Body of pancreas (tissue), 4 donors: ENCODE results near the gene ZNF768. TPM values are rescaled to one million over a fixed set of nuclear protein-coding genes. Genes with fewer than 3 reads are reported as not detected.
A peak's percentile ranks its signal among the peaks of the same experiment; 100 is the strongest.

Experiments
- ATAC-seq: fragments of 150-250 bp; one replicate; pipeline ENCODE4 v1.9.1; 2016
- DNase-seq, 4 donors: peaks; one replicate each; pipeline ENCODE4 v3.0.0-alpha.2; 2019
- H3K27ac ChIP-seq, 4 donors: fragments of 200-600 bp; sonication (generic); 1 replicate in 3 of 4; 2 replicates in 1 of 4; pipeline versions ENCODE4 v1.5.1 to v1.6.1; 2016 to 2019; ENCODE audit warnings: mild to moderate bottlenecking in 1 of 4, mixed read lengths in 1 of 4, moderate library complexity in 1 of 4
- H3K27me3 ChIP-seq, 2 donors: fragments of 200-600 bp; sonication (generic); one replicate each; pipeline ENCODE4 v1.6.0; 2016; ENCODE audit warnings: mild to moderate bottlenecking in 1 of 2
- H3K36me3 ChIP-seq, 2 donors: fragments of 200-600 bp; sonication (generic); replicated peaks in 1 of 2; 2 replicates each; pipeline ENCODE4 v1.5.1; 2016; ENCODE audit warnings: low read depth in 2 of 2; ENCODE audit not compliant: insufficient read depth in 1 of 2
- H3K4me1 ChIP-seq: fragments of 200-600 bp; sonication (generic); one replicate; pipeline ENCODE4 v1.6.0; 2016
- H3K4me3 ChIP-seq, 2 donors: fragments of 200-600 bp; sonication (generic); 1 replicate in 1 of 2; 2 replicates in 1 of 2; pipeline ENCODE4 v1.5.1; 2016 to 2019
- H3K9me3 ChIP-seq, 3 donors: fragments of 200-600 bp; sonication (generic); 1 replicate in 2 of 3; 2 replicates in 1 of 3; pipeline ENCODE4 v1.5.1; 2016
- POLR2A ChIP-seq, 3 donors: fragments of 450-650 bp; IDR thresholded peaks; one replicate each; pipeline ENCODE4 v1.6.1; 2016; ENCODE audit warnings: antibody characterized with exemption in 3 of 3, mild to moderate bottlenecking in 2 of 3
- WGBS, 2 donors: methylation state at CpG; one replicate each; pipeline ENCODE4 v1.1.5; 2017; 5-methylcytosine and 5-hydroxymethylcytosine counted together
- intact Hi-C: fragments of 100-400 bp; cut with DNase I; formaldehyde crosslinking; loops from one replicate; pipeline ENCODE4 v1.15.1; 2023
- total RNA-seq, 2 donors: library from RNA; depleted of rRNA; stranded (reverse); fragments of >200 nt; gene quantifications; one replicate each; pipeline ENCODE4 v1.1.0, GENCODE V29; 2016
- TF ChIP-seq, protein P1 (sequence below), 7 experiments: fragments of 450-650 bp in 4 of 7; fragments of 200-600 bp in 3 of 7; sonication (generic) in 3 of 7; IDR thresholded peaks; one replicate each; pipeline ENCODE4 v1.5.1; 2016 to 2019; ENCODE audit warnings: antibody characterized with exemption in 7 of 7

ZNF768 gene
- total RNA-seq, 2 donors from 2014 or later, result 17.8 to 24.1 TPM

DNA sequence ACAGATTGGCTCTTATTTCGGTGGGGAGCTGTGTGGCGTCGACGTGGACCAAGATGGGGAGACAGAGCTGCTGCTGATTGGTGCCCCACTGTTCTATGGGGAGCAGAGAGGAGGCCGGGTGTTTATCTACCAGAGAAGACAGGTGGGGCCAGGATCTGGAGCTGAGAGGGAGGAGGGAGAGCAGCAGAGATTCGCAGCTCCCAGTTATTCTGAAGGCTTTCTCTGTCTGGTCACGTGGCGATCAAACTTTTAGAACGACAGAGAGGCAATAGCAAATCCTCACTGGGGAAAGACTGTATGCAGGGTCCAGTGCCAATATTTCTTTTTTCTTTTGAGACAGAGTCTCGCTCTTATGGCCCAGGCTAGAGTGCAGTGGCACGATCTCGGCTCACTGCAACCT, 31.7 kb downstream of the ZNF768 start:
- Histone ChIP-seq H3K4me3 (no peak overlapping the region), H3K27ac (no peak overlapping the region), H3K36me3 (no peaks in the 10 kb centered on the region), H3K4me1 (no peaks in the 10 kb centered on the region), H3K27me3 (no peaks in the 10 kb centered on the region), H3K9me3 (no peaks in the 10 kb centered on the region)
- 59 to 64% methylated on average over 12 of the region's 12 CpGs for WGBS, 2 donors
- intact Hi-C loops, result no loop called here
- TF ChIP-seq POLR2A (IDR thresholded peaks at IDR 0.05), result no peak
- TF ChIP-seq, protein P1, sequence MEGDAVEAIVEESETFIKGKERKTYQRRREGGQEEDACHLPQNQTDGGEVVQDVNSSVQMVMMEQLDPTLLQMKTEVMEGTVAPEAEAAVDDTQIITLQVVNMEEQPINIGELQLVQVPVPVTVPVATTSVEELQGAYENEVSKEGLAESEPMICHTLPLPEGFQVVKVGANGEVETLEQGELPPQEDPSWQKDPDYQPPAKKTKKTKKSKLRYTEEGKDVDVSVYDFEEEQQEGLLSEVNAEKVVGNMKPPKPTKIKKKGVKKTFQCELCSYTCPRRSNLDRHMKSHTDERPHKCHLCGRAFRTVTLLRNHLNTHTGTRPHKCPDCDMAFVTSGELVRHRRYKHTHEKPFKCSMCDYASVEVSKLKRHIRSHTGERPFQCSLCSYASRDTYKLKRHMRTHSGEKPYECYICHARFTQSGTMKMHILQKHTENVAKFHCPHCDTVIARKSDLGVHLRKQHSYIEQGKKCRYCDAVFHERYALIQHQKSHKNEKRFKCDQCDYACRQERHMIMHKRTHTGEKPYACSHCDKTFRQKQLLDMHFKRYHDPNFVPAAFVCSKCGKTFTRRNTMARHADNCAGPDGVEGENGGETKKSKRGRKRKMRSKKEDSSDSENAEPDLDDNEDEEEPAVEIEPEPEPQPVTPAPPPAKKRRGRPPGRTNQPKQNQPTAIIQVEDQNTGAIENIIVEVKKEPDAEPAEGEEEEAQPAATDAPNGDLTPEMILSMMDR (IDR thresholded peaks at IDR 0.05), result no peak
- ATAC-seq (no peak), DNase-seq (no peak)

DNA sequence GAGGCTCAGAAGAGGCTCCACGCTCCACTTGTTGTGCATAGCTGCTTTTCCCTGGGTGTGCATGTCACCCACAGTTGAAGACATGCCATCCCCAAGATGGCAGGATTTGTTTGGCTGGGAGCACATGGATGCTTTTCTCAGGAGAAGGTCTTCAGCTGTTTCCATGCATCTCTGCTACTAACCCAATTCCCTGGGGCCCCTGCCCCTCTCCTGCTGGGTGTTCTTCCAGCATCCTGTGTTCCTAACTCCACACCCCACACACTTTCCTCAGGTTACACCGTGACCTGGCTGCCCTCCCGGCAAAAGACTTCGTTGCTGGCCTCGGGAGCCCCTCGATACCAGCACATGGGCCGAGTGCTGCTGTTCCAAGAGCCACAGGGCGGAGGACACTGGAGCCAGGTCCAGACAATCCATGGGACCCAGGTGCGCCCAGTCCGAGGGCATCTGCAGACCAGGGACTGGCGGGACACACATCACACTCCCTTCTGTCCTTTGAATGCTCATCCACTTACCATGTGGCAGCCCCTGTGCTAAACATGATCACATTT, 32.4 kb downstream of the ZNF768 start:
- H3K4me1 ChIP-seq, result no peaks in the 10 kb centered on the region
- WGBS, 2 donors, result 57 to 61% methylated on average over 11 of the region's 11 CpGs
- ATAC-seq (no peak), DNase-seq (no peak)
- no peaks in the 10 kb centered on the region for H3K9me3 ChIP-seq
- no peaks in the 10 kb centered on the region for H3K27me3 ChIP-seq
- no peaks in the 10 kb centered on the region for H3K36me3 ChIP-seq
- intact Hi-C loops, result no loop called here
- TF ChIP-seq POLR2A (IDR thresholded peaks at IDR 0.05), result no peak
- TF ChIP-seq, protein P1 (IDR thresholded peaks at IDR 0.05), result no peak
- H3K4me3 ChIP-seq, result no peak overlapping the region
- H3K27ac ChIP-seq, result no peak overlapping the region

DNA sequence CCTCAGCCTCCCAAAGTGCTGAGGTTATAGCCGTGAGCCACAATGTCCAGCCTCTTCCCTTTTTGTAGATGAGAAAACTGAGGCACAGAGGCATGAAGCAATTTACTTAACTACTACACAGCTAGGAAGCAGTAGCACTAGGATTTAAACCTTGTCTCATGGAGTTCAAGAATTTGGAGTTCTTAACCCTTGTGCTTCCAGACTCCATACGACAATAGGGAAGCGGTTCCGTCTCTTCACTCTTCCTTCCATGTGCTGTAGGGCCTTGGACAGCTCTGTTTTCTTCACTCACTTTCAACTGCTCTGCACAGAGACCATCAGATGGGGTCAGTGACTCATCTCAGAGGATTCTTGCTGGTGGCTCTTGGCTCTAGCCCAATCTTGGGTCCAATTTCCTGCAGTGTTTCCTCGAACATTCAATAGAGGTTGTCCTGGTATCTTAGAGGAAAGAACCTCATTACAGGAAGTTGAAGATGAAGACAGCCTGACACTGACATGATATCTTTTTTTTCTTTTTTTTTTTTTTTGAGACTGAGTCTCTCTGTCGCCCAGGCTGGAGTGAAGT, 34.5 kb downstream of the ZNF768 start:
- intact Hi-C loops, result no loop called here
- no peaks in the 10 kb centered on the region for H3K27me3 ChIP-seq
- no peaks in the 10 kb centered on the region for H3K9me3 ChIP-seq
- DNase-seq, result peak; percentile 11 to 44 (median 29)
- TF ChIP-seq POLR2A (IDR thresholded peaks at IDR 0.05), result no peak
- TF ChIP-seq, protein P1 (IDR thresholded peaks at IDR 0.05), result no peak
- H3K27ac ChIP-seq, result no peak overlapping the region
- WGBS, 2 donors, result 56% methylated on average over 5 to 6 of the region's 6 CpGs
- peak; percentile 38 for ATAC-seq
- no peak overlapping the region for H3K4me3 ChIP-seq
- no peaks in the 10 kb centered on the region for H3K4me1 ChIP-seq
- H3K36me3 ChIP-seq, result no peaks in the 10 kb centered on the region

DNA sequence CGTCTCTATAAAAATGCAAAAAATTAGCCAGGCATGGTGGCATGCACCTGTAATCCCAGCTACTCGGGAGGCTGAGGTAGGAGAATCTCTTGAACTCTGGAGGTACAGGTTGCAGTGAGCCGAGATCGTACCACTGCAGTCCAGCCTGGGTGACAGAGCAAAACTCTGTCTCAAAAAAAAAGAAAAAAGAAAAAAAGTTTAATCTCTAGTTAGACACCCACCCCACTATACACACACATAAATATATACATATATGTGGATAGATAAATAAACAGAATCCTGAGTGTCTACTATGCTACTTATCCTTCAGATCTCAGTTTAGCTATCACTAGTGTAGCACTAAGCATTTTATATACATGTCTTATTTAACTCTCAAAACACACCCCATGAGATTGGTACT, 35.1 kb downstream of the ZNF768 start:
- ATAC-seq (no peak), DNase-seq (no peak)
- Histone ChIP-seq H3K27ac (no peak overlapping the region), H3K9me3 (no peaks in the 10 kb centered on the region), H3K27me3 (no peaks in the 10 kb centered on the region), H3K36me3 (no peaks in the 10 kb centered on the region), H3K4me3 (no peak overlapping the region), H3K4me1 (no peaks in the 10 kb centered on the region)
- TF ChIP-seq POLR2A (IDR thresholded peaks at IDR 0.05), result no peak
- TF ChIP-seq, protein P1 (IDR thresholded peaks at IDR 0.05), result no peak
- WGBS, 2 donors, result 73 to 81% methylated on average over 4 of the region's 4 CpGs
- intact Hi-C loops, result no loop called here

DNA sequence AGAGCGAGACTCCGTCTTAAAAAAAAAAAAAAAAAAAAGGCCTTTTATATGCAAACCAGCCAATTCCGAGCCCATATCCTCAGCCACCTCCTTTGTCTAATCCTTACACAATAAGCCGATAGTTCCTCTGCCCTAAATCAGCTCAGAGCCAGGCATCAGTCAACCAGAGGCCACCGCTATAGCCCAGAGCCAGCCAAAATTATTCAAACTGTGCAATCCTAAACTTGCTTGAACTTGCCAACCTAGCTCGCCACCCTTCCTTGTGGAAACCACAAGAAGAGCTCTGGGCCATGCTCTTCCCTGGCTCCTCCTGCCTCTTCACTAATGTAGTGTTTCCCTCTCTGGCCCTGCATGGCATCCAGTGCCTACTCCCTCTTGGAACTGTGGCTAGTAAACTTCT, 36.2 kb downstream of the ZNF768 start:
- intact Hi-C loops, result no loop called here
- H3K4me1 ChIP-seq, result no peaks in the 10 kb centered on the region
- H3K27ac ChIP-seq, result no peak overlapping the region
- ATAC-seq (no peak), DNase-seq (no peak)
- no peaks in the 10 kb centered on the region for H3K9me3 ChIP-seq
- H3K36me3 ChIP-seq, result no peaks in the 10 kb centered on the region
- no peaks in the 10 kb centered on the region for H3K27me3 ChIP-seq
- no peak for TF ChIP-seq POLR2A (IDR thresholded peaks at IDR 0.05)
- TF ChIP-seq, protein P1 (IDR thresholded peaks at IDR 0.05), result no peak
- H3K4me3 ChIP-seq, result no peak overlapping the region
- WGBS, 2 donors, result 85 to 87% methylated on average over 6 of the region's 6 CpGs
